ENCODE results near the gene HES2. TPM values are rescaled to one million over a fixed set of nuclear protein-coding genes. Genes with fewer than 3 reads are reported as not detected.

Gene HES2
- total RNA-seq, 4 donors from 2014 or later = 7.3 TPM; not detected in 3

GRCh38 chr1:6466023-6466422 lies 46.3 kb upstream of the HES2 start, which contains the start of gene TNFRSF25:
Gene TNFRSF25 (minus strand): TSS chr1:6466173. CDS start chr1:6466107, 66 bp downstream.
- H3K36me3 ChIP-seq = peaks cover 0 to 62% of the 10 kb centered on the region in 2 donors
- H3K27ac ChIP-seq = no peak within 1 kb of the TSS
- no CpG with 5 or more reads among the region's 43 CpGs for WGBS, 2 donors (ENCODE audit: low coverage in 1 of 2)
- peak within 1 kb of the TSS in 1 of 2 donors; percentile 19 for H3K4me3 ChIP-seq
- no peaks in the 10 kb centered on the region for H3K4me1 ChIP-seq
- H3K9me3 ChIP-seq = no peaks in the 10 kb centered on the region
- TF ChIP-seq EP300 (IDR thresholded peaks at IDR 0.05) (no peak), POLR2A (IDR thresholded peaks at IDR 0.05) (no peak), POLR2AphosphoS5 (IDR thresholded peaks at IDR 0.05) (no peak)
- TF ChIP-seq, protein P1, sequence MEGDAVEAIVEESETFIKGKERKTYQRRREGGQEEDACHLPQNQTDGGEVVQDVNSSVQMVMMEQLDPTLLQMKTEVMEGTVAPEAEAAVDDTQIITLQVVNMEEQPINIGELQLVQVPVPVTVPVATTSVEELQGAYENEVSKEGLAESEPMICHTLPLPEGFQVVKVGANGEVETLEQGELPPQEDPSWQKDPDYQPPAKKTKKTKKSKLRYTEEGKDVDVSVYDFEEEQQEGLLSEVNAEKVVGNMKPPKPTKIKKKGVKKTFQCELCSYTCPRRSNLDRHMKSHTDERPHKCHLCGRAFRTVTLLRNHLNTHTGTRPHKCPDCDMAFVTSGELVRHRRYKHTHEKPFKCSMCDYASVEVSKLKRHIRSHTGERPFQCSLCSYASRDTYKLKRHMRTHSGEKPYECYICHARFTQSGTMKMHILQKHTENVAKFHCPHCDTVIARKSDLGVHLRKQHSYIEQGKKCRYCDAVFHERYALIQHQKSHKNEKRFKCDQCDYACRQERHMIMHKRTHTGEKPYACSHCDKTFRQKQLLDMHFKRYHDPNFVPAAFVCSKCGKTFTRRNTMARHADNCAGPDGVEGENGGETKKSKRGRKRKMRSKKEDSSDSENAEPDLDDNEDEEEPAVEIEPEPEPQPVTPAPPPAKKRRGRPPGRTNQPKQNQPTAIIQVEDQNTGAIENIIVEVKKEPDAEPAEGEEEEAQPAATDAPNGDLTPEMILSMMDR (IDR thresholded peaks at IDR 0.05) = no peak
- no peak for ATAC-seq
- peaks cover 65% of the 10 kb centered on the region for H3K27me3 ChIP-seq

GRCh38 chr1:6465461-6466005 lies 45.8 kb upstream of the HES2 start:
- H3K36me3 ChIP-seq = peaks cover 0 to 58% of the 10 kb centered on the region in 2 donors
- no peak overlapping the region for H3K27ac ChIP-seq
- H3K4me1 ChIP-seq = peaks cover 0 to 2% (median 0%) of the 10 kb centered on the region in 3 donors
- TF ChIP-seq POLR2A (IDR thresholded peaks at IDR 0.05) = no peak
- no peak for TF ChIP-seq POLR2AphosphoS5 (IDR thresholded peaks at IDR 0.05)
- TF ChIP-seq, protein P1 (IDR thresholded peaks at IDR 0.05) = no peak
- no peak for TF ChIP-seq EP300 (IDR thresholded peaks at IDR 0.05)
- H3K9me3 ChIP-seq = no peaks in the 10 kb centered on the region
- peak overlapping the region in 1 of 2 donors; percentile 19 for H3K4me3 ChIP-seq
- WGBS, 2 donors (ENCODE audit: low coverage in 1 of 2) = no CpG with 5 or more reads among the region's 21 CpGs
- ATAC-seq = no peak
- H3K27me3 ChIP-seq = peaks cover 70% of the 10 kb centered on the region

GRCh38 chr1:6464915-6465314 lies 45.2 kb upstream of the HES2 start:
- no peaks in the 10 kb centered on the region for H3K9me3 ChIP-seq
- peaks cover 76% of the 10 kb centered on the region for H3K27me3 ChIP-seq
- no peak overlapping the region for H3K27ac ChIP-seq
- WGBS, 2 donors (ENCODE audit: low coverage in 1 of 2) = 87% methylated on average over 4 of the region's 5 CpGs; no CpG with 5 or more reads in 1 of the 2 donors
- H3K4me3 ChIP-seq = no peak overlapping the region
- no peak for ATAC-seq
- H3K36me3 ChIP-seq = peaks cover 0 to 52% of the 10 kb centered on the region in 2 donors
- H3K4me1 ChIP-seq = peaks cover 0 to 8% (median 0%) of the 10 kb centered on the region in 3 donors
- TF ChIP-seq EP300 (IDR thresholded peaks at IDR 0.05) = no peak
- TF ChIP-seq, protein P1 (IDR thresholded peaks at IDR 0.05) = no peak
- TF ChIP-seq POLR2A (IDR thresholded peaks at IDR 0.05) = no peak
- TF ChIP-seq POLR2AphosphoS5 (IDR thresholded peaks at IDR 0.05) = no peak

- peaks cover 0 to 48% of the 10 kb centered on the region in 2 donors for H3K36me3 ChIP-seq
These were observed 44.8 kb upstream of the HES2 start for GRCh38 chr1:6464514-6464836.

GRCh38 chr1:6463120-6463412 lies 43.3 kb upstream of the HES2 start:
- Histone ChIP-seq H3K9me3 (no peaks in the 10 kb centered on the region), H3K27me3 (peaks cover 94% of the 10 kb centered on the region), H3K4me1 (peaks cover 0 to 11% (median 0%) of the 10 kb centered on the region in 3 donors), H3K36me3 (peaks cover 0 to 34% of the 10 kb centered on the region in 2 donors), H3K27ac (no peak overlapping the region), H3K4me3 (no peak overlapping the region)
- no CpG with 5 or more reads among the region's 1 CpG for WGBS, 2 donors (ENCODE audit: low coverage in 1 of 2)
- ATAC-seq = no peak
- no peak for TF ChIP-seq EP300 (IDR thresholded peaks at IDR 0.05)
- TF ChIP-seq, protein P1 (IDR thresholded peaks at IDR 0.05) = no peak
- no peak for TF ChIP-seq POLR2A (IDR thresholded peaks at IDR 0.05)
- no peak for TF ChIP-seq POLR2AphosphoS5 (IDR thresholded peaks at IDR 0.05)

More at GRCh38 chr1:6464514-6464836, 44.8 kb upstream of the HES2 start:
- no peak for ATAC-seq
- Histone ChIP-seq H3K9me3 (no peaks in the 10 kb centered on the region), H3K27me3 (peaks cover 81% of the 10 kb centered on the region), H3K27ac (no peak overlapping the region), H3K4me3 (no peak overlapping the region), H3K4me1 (peaks cover 0 to 11% (median 0%) of the 10 kb centered on the region in 3 donors)
- WGBS, 2 donors (ENCODE audit: low coverage in 1 of 2) = 100% methylated on average over 2 to 4 of the region's 7 CpGs
- TF ChIP-seq, protein P1 (IDR thresholded peaks at IDR 0.05) = no peak
- TF ChIP-seq POLR2A (IDR thresholded peaks at IDR 0.05) (no peak), POLR2AphosphoS5 (IDR thresholded peaks at IDR 0.05) (no peak), EP300 (IDR thresholded peaks at IDR 0.05) (no peak)

Measured in gastroesophageal sphincter (tissue), 4 donors.